Omental fat pad (tissue), 4 donors: ENCODE measurements around the gene HMCES. TPM values are rescaled to one million over a fixed set of nuclear protein-coding genes. Genes with fewer than 3 reads are reported as not detected.
"Not testable (repeated sequence)": the region's sequence is repeated elsewhere in the genome, so short reads cannot be mapped to it uniquely, and the experiment has no call there.

Experiments used
- ATAC-seq: fragments of 150-250 bp; one replicate; pipeline ENCODE4 v1.9.1; 2016; ENCODE audit warnings: mild to moderate bottlenecking, moderate library complexity; ENCODE audit not compliant: low FRiP score
- DNase-seq: peaks from one replicate; pipeline ENCODE4 v3.0.0-alpha.2; 2019; ENCODE audit warnings: low spot score
- CTCF ChIP-seq, 3 donors: fragments of 450-650 bp; IDR thresholded peaks; one replicate each; pipeline ENCODE4 v1.5.1; 2016 to 2017; ENCODE audit warnings: antibody characterized with exemption in 3 of 3, mild to moderate bottlenecking in 3 of 3, moderate library complexity in 2 of 3
- total RNA-seq, 4 donors: library from RNA; depleted of rRNA; stranded (reverse); fragments of >200 nt; gene quantifications; one replicate each; pipeline ENCODE4 v1.1.0, GENCODE V29; 2016

The HMCES gene
- total RNA-seq, 4 donors from 2014 or later = 25.9 to 30.3 (median 27.1) TPM

- ATAC-seq (no peak), DNase-seq (no peak)
- TF ChIP-seq CTCF (IDR thresholded peaks at IDR 0.05) = no peak
These were observed 47.9 kb downstream of the HMCES start for GRCh38 chr3:129326595-129326994.

- no peak for TF ChIP-seq CTCF (IDR thresholded peaks at IDR 0.05)
- DNase-seq (no peak), ATAC-seq (no peak)
These were observed 48.8 kb downstream of the HMCES start for GRCh38 chr3:129327510-129327909.

GRCh38 chr3:129329858-129330257 is 51.2 kb downstream of the HMCES start:
- no peak for DNase-seq
- TF ChIP-seq CTCF (IDR thresholded peaks at IDR 0.05) = no peak
- no peak for ATAC-seq

GRCh38 chr3:129330409-129330808 is 51.7 kb downstream of the HMCES start:
- DNase-seq = no peak
- no peak for TF ChIP-seq CTCF (IDR thresholded peaks at IDR 0.05)
- ATAC-seq = no peak

- no peak for TF ChIP-seq CTCF (IDR thresholded peaks at IDR 0.05)
- DNase-seq (no peak), ATAC-seq (no peak)
These were observed 55.2 kb downstream of the HMCES start for GRCh38 chr3:129333891-129334290.

- no peak for ATAC-seq
- no peak for TF ChIP-seq CTCF (IDR thresholded peaks at IDR 0.05)
- DNase-seq = no peak
These were observed 57.5 kb downstream of the HMCES start for GRCh38 chr3:129336093-129336706.

GRCh38 chr3:129337719-129338118 is 59.0 kb downstream of the HMCES start:
- not testable (repeated sequence) for DNase-seq, ATAC-seq

- ATAC-seq, DNase-seq: not testable (repeated sequence)
These were observed 60.5 kb downstream of the HMCES start for GRCh38 chr3:129339186-129339585.

GRCh38 chr3:129339833-129340232 is 61.2 kb downstream of the HMCES start:
- ATAC-seq, DNase-seq: not testable (repeated sequence)
